B cell (primary cell): Measurements from ENCODE around the gene MPZL2.

Experiments
- EZH2 ChIP-seq: IDR thresholded peaks from 2 replicates; pipeline ENCODE4 v1.6.1; 2012; ENCODE audit warnings: borderline replicate concordance, low read depth, mild to moderate bottlenecking, moderate library complexity, low read length; ENCODE audit not compliant: insufficient read depth, poor library complexity, severe bottlenecking
- TF ChIP-seq, protein P1 (sequence below): fragments of 200-600 bp; IDR thresholded peaks from one replicate; pipeline ENCODE4 v1.8.0; 2022; ENCODE audit warnings: antibody characterized with exemption, mild to moderate bottlenecking

DNA sequence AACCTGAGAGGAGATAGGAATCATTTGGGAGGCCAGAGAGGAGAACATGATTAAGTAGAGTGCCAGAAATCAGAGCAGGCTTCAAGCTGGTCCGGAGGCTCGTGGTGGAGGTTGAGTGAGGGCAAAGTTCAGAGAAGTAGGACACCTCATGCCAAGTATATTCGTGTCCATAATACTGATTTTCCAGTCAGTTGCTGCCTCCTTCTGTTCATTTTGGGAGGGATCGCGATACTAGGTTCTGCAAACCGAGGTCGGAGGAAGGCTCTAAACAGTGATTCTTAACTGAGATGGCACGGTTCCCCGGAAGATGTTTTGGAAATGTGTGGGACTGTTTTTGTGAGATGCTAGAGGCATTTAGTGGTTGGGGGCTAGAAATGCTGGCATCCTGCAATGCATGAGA lies 26.8 kb upstream of the MPZL2 start:
- TF ChIP-seq, protein P1, sequence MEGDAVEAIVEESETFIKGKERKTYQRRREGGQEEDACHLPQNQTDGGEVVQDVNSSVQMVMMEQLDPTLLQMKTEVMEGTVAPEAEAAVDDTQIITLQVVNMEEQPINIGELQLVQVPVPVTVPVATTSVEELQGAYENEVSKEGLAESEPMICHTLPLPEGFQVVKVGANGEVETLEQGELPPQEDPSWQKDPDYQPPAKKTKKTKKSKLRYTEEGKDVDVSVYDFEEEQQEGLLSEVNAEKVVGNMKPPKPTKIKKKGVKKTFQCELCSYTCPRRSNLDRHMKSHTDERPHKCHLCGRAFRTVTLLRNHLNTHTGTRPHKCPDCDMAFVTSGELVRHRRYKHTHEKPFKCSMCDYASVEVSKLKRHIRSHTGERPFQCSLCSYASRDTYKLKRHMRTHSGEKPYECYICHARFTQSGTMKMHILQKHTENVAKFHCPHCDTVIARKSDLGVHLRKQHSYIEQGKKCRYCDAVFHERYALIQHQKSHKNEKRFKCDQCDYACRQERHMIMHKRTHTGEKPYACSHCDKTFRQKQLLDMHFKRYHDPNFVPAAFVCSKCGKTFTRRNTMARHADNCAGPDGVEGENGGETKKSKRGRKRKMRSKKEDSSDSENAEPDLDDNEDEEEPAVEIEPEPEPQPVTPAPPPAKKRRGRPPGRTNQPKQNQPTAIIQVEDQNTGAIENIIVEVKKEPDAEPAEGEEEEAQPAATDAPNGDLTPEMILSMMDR, result peak; percentile 37
- no peak for TF ChIP-seq EZH2
